WTC11 (cell line): Measurements from ENCODE around the gene NCOA6. TPM values are rescaled to one million over a fixed set of nuclear protein-coding genes. Genes with fewer than 3 reads are reported as not detected.
"Not testable (repeated sequence)": the region's sequence is repeated elsewhere in the genome, so short reads cannot be mapped to it uniquely, and the experiment has no call there.

Source experiments
- ATAC-seq: fragments of 200-7000 bp; cut with Tn5 transposase; 2 replicates; pipeline ENCODE4 v1.10.0; 2021; ENCODE audit warnings: mild to moderate bottlenecking, moderate library complexity
- CTCF ChIA-PET: fragments of 300-600 bp; sonication (Branson Sonifier 250); formaldehyde crosslinking; loops from one replicate; lab custom pipeline; 2021; ENCODE audit warnings: antibody characterized with exemption; lab: Charles Lee
- POLR2A ChIA-PET: fragments of 350-600 bp; sonication (Branson Sonifier 250); formaldehyde crosslinking; loops from one replicate; lab custom pipeline; 2021; ENCODE audit warnings: antibody characterized with exemption; lab: Charles Lee
- DNase-seq: peaks from one replicate; pipeline ENCODE4 v3.0.0; 2021; ENCODE audit warnings: low spot score
- H3K27ac Mint-ChIP-seq: 2 replicates; pipeline ENCODE4 v1.8.0; 2021; ENCODE audit warnings: mixed read lengths
- H3K27me3 Mint-ChIP-seq: 2 replicates; pipeline ENCODE4 v1.8.0; 2021; ENCODE audit warnings: low read depth, mild to moderate bottlenecking, moderate library complexity, mixed read lengths
- H3K36me3 Mint-ChIP-seq: 2 replicates; pipeline ENCODE4 v1.8.0; 2021; ENCODE audit warnings: mixed read lengths
- H3K4me1 Mint-ChIP-seq: 2 replicates; pipeline ENCODE4 v1.8.0; 2022; ENCODE audit warnings: mixed read lengths
- H3K4me3 Mint-ChIP-seq: 2 replicates; pipeline ENCODE4 v1.8.0; 2021; ENCODE audit warnings: mild to moderate bottlenecking, moderate library complexity, mixed read lengths
- H3K9me3 Mint-ChIP-seq: 2 replicates; pipeline ENCODE4 v1.8.0; 2021; ENCODE audit warnings: mixed read lengths
- ATF2 ChIP-seq: sonication (generic); formaldehyde crosslinking; IDR thresholded peaks from 2 replicates; pipeline ENCODE4 v1.8.1; 2022; ENCODE audit warnings: low read depth, missing genetic modification reagents, borderline replicate concordance
- CDX4 ChIP-seq: fragments of 250-450 bp; sonication (Bioruptor Pico); IDR thresholded peaks from 2 replicates; pipeline ENCODE4 v1.9.0; 2021; ENCODE audit warnings: moderate library complexity, mild to moderate bottlenecking, inconsistent platforms, borderline replicate concordance
- E2F1 ChIP-seq: sonication (generic); formaldehyde crosslinking; IDR thresholded peaks from 2 replicates; pipeline ENCODE4 v1.8.0; 2022; ENCODE audit warnings: mild to moderate bottlenecking, missing genetic modification reagents
- ESRRA ChIP-seq: sonication (generic); formaldehyde crosslinking; IDR thresholded peaks from 2 replicates; pipeline ENCODE4 v1.8.1; 2022; ENCODE audit warnings: mild to moderate bottlenecking, missing genetic modification reagents, borderline replicate concordance
- ETV6 ChIP-seq: sonication (generic); formaldehyde crosslinking; IDR thresholded peaks from 2 replicates; pipeline ENCODE4 v1.8.1; 2022; ENCODE audit warnings: mild to moderate bottlenecking, missing genetic modification reagents
- FOXP1 ChIP-seq: sonication (generic); formaldehyde crosslinking; IDR thresholded peaks from 2 replicates; pipeline ENCODE4 v1.8.0; 2022; ENCODE audit warnings: missing genetic modification reagents, mild to moderate bottlenecking, moderate library complexity, borderline replicate concordance
- FOXP4 ChIP-seq: sonication (generic); formaldehyde crosslinking; IDR thresholded peaks from 2 replicates; pipeline ENCODE4 v1.8.0; 2022; ENCODE audit warnings: mild to moderate bottlenecking, missing genetic modification reagents
- GRHL2 ChIP-seq: fragments of 250-450 bp; sonication (Bioruptor Pico); IDR thresholded peaks from 2 replicates; pipeline ENCODE4 v1.8.0; 2022; ENCODE audit warnings: mild to moderate bottlenecking, moderate library complexity; ENCODE audit not compliant: insufficient replicate concordance, severe bottlenecking
- GTF2I ChIP-seq: fragments of 250-450 bp; sonication (Bioruptor Pico); conservative IDR thresholded peaks from 2 replicates; pipeline ENCODE4 v1.4.0; 2021; ENCODE audit warnings: mild to moderate bottlenecking
- IRF1 ChIP-seq: sonication (generic); formaldehyde crosslinking; IDR thresholded peaks from 2 replicates; pipeline ENCODE4 v1.8.0; 2023; ENCODE audit warnings: missing genetic modification reagents
- MXD4 ChIP-seq: fragments of 250-450 bp; sonication (Bioruptor Pico); IDR thresholded peaks from 2 replicates; pipeline ENCODE4 v1.8.0; 2021; ENCODE audit warnings: mild to moderate bottlenecking, moderate library complexity, borderline replicate concordance
- NFE2L1 ChIP-seq: sonication (generic); formaldehyde crosslinking; IDR thresholded peaks from 2 replicates; pipeline ENCODE4 v1.8.1; 2023; ENCODE audit warnings: missing genetic modification reagents
- NFYB ChIP-seq: sonication (generic); formaldehyde crosslinking; conservative IDR thresholded peaks from 2 replicates; pipeline ENCODE4 v1.8.0; 2022; ENCODE audit warnings: low read depth, missing genetic modification reagents
- OVOL2 ChIP-seq: fragments of 250-450 bp; sonication (Bioruptor Pico); IDR thresholded peaks from 2 replicates; pipeline ENCODE4 v1.9.0; 2021; ENCODE audit warnings: mild to moderate bottlenecking, borderline replicate concordance
- RORB ChIP-seq: fragments of 250-450 bp; sonication (Bioruptor Pico); IDR thresholded peaks from 2 replicates; pipeline ENCODE4 v1.9.0; 2021; ENCODE audit warnings: mild to moderate bottlenecking
- SP1 ChIP-seq: sonication (generic); formaldehyde crosslinking; conservative IDR thresholded peaks from 2 replicates; pipeline ENCODE4 v1.8.1; 2022; ENCODE audit warnings: missing genetic modification reagents
- TCF7 ChIP-seq: sonication (generic); formaldehyde crosslinking; IDR thresholded peaks from 2 replicates; pipeline ENCODE4 v1.8.0; 2022; ENCODE audit warnings: mild to moderate bottlenecking, low read depth, missing genetic modification reagents, moderate library complexity
- ZMAT4 ChIP-seq: fragments of 250-450 bp; sonication (Bioruptor Pico); IDR thresholded peaks from 2 replicates; pipeline ENCODE4 v1.9.0; 2021; ENCODE audit warnings: mild to moderate bottlenecking
- ZNF219 ChIP-seq: sonication (generic); formaldehyde crosslinking; IDR thresholded peaks from 2 replicates; pipeline ENCODE4 v1.8.0; 2023; ENCODE audit warnings: missing genetic modification reagents, mild to moderate bottlenecking, borderline replicate concordance
- ZNF671 ChIP-seq: fragments of 250-450 bp; sonication (Bioruptor Pico); IDR thresholded peaks from 2 replicates; pipeline ENCODE4 v1.8.0; 2021; ENCODE audit warnings: mild to moderate bottlenecking
- total RNA-seq: library from RNA; stranded (reverse); gene quantifications from 3 replicates; pipeline ENCODE4 v1.2.3, GENCODE V29; 2021
- TF ChIP-seq, protein P1 (sequence below): sonication (generic); formaldehyde crosslinking; IDR thresholded peaks from 2 replicates; pipeline ENCODE4 v1.8.1; 2022; ENCODE audit warnings: missing genetic modification reagents, borderline replicate concordance
- TF ChIP-seq, protein P2 (sequence below): sonication (generic); formaldehyde crosslinking; IDR thresholded peaks from 2 replicates; pipeline ENCODE4 v1.8.1; 2022; ENCODE audit warnings: mild to moderate bottlenecking, moderate library complexity, missing genetic modification reagents

The NCOA6 gene
- total RNA-seq, 1 experiment from 2014 or later, result 10.1 TPM

DNA sequence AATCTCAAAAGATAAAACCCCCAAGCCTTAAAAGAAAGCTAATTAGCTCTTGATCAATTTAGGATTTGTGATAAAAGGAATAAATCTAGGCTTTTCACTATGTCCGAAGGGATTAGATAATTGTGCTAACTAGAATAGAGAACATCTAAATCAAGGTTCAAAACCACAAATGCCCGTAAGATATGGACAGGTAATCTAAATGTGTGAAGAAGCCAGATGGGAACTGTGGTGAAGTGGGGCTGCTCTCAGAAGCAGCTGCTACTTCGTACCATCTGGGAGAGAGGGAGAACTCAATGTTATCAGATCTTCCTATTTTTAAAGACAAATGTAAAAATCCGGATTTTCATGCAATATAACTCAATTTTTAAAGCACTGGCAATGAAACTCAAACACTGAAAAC is 44.2 kb downstream of the NCOA6 start:
- POLR2A ChIA-PET, result no interaction called here
- no peak overlapping the region for H3K4me3 Mint-ChIP-seq
- ATAC-seq, result no peak

DNA sequence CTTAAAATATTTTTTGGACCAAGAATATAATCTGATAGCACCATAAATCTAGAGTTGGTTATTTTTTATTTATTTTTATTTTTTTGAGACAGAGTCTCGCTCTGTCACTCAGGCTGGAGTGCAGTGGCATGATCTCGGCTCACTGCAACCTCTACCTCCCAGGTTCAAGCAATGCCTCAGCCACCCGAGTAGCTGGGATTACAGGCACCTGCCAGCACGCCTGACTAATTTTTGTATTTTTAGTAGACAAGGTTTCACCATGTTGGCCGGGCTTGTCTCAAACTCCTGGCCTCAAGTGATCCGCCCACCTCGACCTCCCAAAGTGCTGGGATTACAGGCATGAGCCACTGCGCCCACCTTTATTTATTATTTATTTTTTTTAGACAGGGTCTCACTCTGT is 45.2 kb downstream of the NCOA6 start:
- H3K4me3 Mint-ChIP-seq, ATAC-seq, H3K27me3 Mint-ChIP-seq, DNase-seq, H3K9me3 Mint-ChIP-seq, H3K36me3 Mint-ChIP-seq, POLR2A ChIA-PET, H3K27ac Mint-ChIP-seq, H3K4me1 Mint-ChIP-seq: not testable (repeated sequence)
- CTCF ChIA-PET, result interaction anchor here (3.0 kb wide), 1 partner anchor 10 kb away, joined by 29 read pairs; no protein-coding TSS in a partner anchor

More for the DNA sequence above, 44.2 kb downstream of the NCOA6 start:
- H3K9me3 Mint-ChIP-seq, result no peaks in the 10 kb centered on the region
- no peak for TF ChIP-seq ETV6 (CRISPR knock-in tag)
- TF ChIP-seq CDX4 (CRISPR knock-in tag), result no peak
- TF ChIP-seq ATF2, result no peak
- TF ChIP-seq ZMAT4 (CRISPR knock-in tag), result no peak
- TF ChIP-seq RORB, result no peak
- no peak for TF ChIP-seq SP1 (CRISPR knock-in tag)
- TF ChIP-seq NFE2L1 (CRISPR knock-in tag), result no peak
- TF ChIP-seq ZNF671, result no peak
- no peak for TF ChIP-seq GTF2I (CRISPR knock-in tag)
- TF ChIP-seq NFYB (CRISPR knock-in tag), result no peak
- no peak for TF ChIP-seq MXD4 (CRISPR knock-in tag)
- TF ChIP-seq FOXP4 (CRISPR knock-in tag), result no peak
- no peaks in the 10 kb centered on the region for H3K4me1 Mint-ChIP-seq
- DNase-seq, result no peak
- no peaks in the 10 kb centered on the region for H3K36me3 Mint-ChIP-seq
- H3K27ac Mint-ChIP-seq, result no peak overlapping the region
- CTCF ChIA-PET, result interaction anchor here (3.0 kb wide), 1 partner anchor 11 kb away, joined by 29 read pairs; no protein-coding TSS in a partner anchor
- no peaks in the 10 kb centered on the region for H3K27me3 Mint-ChIP-seq

DNA sequence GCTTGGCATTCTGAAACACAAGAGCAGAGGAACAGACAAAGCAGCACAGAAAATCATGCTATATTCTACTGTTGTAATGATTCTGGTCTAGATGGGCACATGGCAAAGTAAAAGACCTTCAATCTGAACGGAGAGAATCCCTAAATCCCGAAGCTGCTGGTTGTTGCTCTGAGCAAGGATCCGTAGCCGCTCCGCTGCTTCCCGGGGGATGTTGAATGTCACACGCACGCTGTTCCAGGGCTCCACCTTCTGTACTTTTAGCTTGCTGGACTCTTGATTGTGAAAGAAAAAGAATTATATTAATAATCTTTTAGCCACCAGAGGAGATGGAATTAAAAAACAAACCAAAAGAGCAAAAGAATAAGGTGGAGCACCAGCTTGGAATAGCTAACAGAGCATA is 49.3 kb downstream of the NCOA6 start:
- no peaks in the 10 kb centered on the region for H3K4me1 Mint-ChIP-seq
- H3K9me3 Mint-ChIP-seq, result no peaks in the 10 kb centered on the region
- no peak for ATAC-seq
- no peaks in the 10 kb centered on the region for H3K27me3 Mint-ChIP-seq
- H3K36me3 Mint-ChIP-seq, result no peaks in the 10 kb centered on the region
- no peak overlapping the region for H3K4me3 Mint-ChIP-seq
- ChIA-PET POLR2A (interaction anchor here (0.7 kb wide), 1 partner anchor 1044 kb away, joined by 5 read pairs; no protein-coding TSS in a partner anchor), CTCF (interaction anchor here (0.7 kb wide), 1 partner anchor 586 kb away, joined by 4 read pairs; no protein-coding TSS in a partner anchor)
- no peak overlapping the region for H3K27ac Mint-ChIP-seq
- no peak for DNase-seq
- TF ChIP-seq ETV6 (CRISPR knock-in tag) (no peak), E2F1 (CRISPR knock-in tag) (no peak), TCF7 (CRISPR knock-in tag) (no peak), FOXP1 (CRISPR knock-in tag) (no peak), ZNF671 (no peak), GRHL2 (CRISPR knock-in tag) (no peak), SP1 (CRISPR knock-in tag) (no peak), IRF1 (CRISPR knock-in tag) (no peak), CDX4 (CRISPR knock-in tag) (no peak), ESRRA (CRISPR knock-in tag) (no peak), MXD4 (CRISPR knock-in tag) (no peak), ZNF219 (CRISPR knock-in tag) (no peak), OVOL2 (CRISPR knock-in tag) (no peak), GTF2I (CRISPR knock-in tag) (no peak)
- TF ChIP-seq, protein P1, sequence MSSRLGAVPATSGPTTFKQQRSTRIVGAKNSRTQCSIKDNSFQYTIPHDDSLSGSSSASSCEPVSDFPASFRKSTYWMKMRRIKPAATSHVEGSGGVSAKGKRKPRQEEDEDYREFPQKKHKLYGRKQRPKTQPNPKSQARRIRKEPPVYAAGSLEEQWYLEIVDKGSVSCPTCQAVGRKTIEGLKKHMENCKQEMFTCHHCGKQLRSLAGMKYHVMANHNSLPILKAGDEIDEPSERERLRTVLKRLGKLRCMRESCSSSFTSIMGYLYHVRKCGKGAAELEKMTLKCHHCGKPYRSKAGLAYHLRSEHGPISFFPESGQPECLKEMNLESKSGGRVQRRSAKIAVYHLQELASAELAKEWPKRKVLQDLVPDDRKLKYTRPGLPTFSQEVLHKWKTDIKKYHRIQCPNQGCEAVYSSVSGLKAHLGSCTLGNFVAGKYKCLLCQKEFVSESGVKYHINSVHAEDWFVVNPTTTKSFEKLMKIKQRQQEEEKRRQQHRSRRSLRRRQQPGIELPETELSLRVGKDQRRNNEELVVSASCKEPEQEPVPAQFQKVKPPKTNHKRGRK (CRISPR knock-in tag), result no peak
- TF ChIP-seq, protein P2, sequence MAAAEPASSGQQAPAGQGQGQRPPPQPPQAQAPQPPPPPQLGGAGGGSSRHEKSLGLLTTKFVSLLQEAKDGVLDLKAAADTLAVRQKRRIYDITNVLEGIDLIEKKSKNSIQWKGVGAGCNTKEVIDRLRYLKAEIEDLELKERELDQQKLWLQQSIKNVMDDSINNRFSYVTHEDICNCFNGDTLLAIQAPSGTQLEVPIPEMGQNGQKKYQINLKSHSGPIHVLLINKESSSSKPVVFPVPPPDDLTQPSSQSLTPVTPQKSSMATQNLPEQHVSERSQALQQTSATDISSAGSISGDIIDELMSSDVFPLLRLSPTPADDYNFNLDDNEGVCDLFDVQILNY (CRISPR knock-in tag), result no peak
